ENCODE measurements around the gene NAIP. TPM values are rescaled to one million over a fixed set of nuclear protein-coding genes. Genes with fewer than 3 reads are reported as not detected.
"Not testable (repeated sequence)": the region's sequence is repeated elsewhere in the genome, so short reads cannot be mapped to it uniquely, and the experiment has no call there.

The NAIP gene
- polyA plus RNA-seq, 1 donor from 2014 or later = 28.1 TPM

- not testable (repeated sequence) for H3K9ac ChIP-seq (ENCODE audit: low read length); H4K20me1 ChIP-seq (ENCODE audit: insufficient read depth); H3K4me2 ChIP-seq (ENCODE audit: low read length); H3K27ac ChIP-seq (ENCODE audit: low read length); H3K79me2 ChIP-seq (replicated peaks; ENCODE audit: insufficient read depth, low read length); H3K36me3 ChIP-seq (ENCODE audit: insufficient read depth, low read length); H3K9me2 ChIP-seq (ENCODE audit: insufficient read depth, low read length); H2AFZ ChIP-seq (ENCODE audit: low read depth, low read length); H3K27me3 ChIP-seq (ENCODE audit: insufficient read depth, low read depth, low read length); H3K4me3 ChIP-seq (ENCODE audit: low read length); H3K9me3 ChIP-seq (ENCODE audit: low read length); H3F3A ChIP-seq (ENCODE audit: insufficient read depth, low read length, poor library complexity, severe bottlenecking)
These were observed 60.6 kb downstream of the NAIP start for GRCh38 chr5:70964531-70964930.

DNA sequence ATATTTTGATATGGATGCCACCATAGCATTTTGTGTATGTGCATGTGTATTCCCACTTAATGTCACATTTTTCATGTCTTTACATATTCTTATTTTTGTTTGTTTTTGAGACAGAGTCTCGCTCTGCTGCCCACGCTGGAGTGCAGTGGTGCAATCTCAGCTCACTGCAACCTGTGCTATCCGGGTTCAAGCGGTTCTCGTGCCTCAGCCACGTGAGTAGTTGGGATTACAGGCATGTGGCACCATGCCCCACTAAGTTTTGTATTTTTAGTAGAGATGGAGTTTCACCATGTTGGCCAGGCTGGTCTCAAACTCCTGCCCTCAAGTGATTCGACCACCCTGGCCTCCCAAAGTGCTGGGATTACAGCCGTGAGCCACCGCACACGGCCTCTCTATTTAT, 72.1 kb downstream of the NAIP start:
- H2AFZ ChIP-seq (ENCODE audit: low read depth, low read length); H3K27ac ChIP-seq (ENCODE audit: low read length); H3K4me2 ChIP-seq (ENCODE audit: low read length); H3K9me3 ChIP-seq (ENCODE audit: low read length); H3K4me3 ChIP-seq (ENCODE audit: low read length); H3K36me3 ChIP-seq (ENCODE audit: insufficient read depth, low read length); H4K20me1 ChIP-seq (ENCODE audit: insufficient read depth); H3K9me2 ChIP-seq (ENCODE audit: insufficient read depth, low read length); H3K27me3 ChIP-seq (ENCODE audit: insufficient read depth, low read depth, low read length); H3F3A ChIP-seq (ENCODE audit: insufficient read depth, low read length, poor library complexity, severe bottlenecking); H3K9ac ChIP-seq (ENCODE audit: low read length); H3K79me2 ChIP-seq (replicated peaks; ENCODE audit: insufficient read depth, low read length): not testable (repeated sequence)

DNA sequence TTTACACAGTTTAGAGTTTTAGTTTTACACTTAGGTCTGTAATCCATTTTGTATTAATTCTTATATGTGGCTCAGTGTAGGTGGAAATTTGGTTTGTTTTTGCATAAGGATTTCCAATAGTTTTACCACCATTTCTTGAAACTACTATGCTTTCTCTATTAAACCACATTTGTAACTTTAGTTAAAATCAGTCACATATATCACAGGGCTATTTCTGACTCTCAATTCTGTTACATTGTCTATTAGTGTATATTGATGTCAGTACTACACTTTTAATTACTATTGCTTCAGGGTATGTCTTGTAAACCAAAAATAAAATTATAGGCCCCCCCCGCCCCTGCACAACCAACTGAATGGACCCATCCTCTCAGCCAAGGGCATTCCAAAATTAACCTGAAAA, 92.6 kb downstream of the NAIP start:
- H4K20me1 ChIP-seq (ENCODE audit: insufficient read depth); H3K4me2 ChIP-seq (ENCODE audit: low read length); H3K27ac ChIP-seq (ENCODE audit: low read length); H3K36me3 ChIP-seq (ENCODE audit: insufficient read depth, low read length); H3K27me3 ChIP-seq (ENCODE audit: insufficient read depth, low read depth, low read length); H3K9ac ChIP-seq (ENCODE audit: low read length); H3K9me2 ChIP-seq (ENCODE audit: insufficient read depth, low read length); H3F3A ChIP-seq (ENCODE audit: insufficient read depth, low read length, poor library complexity, severe bottlenecking); H3K79me2 ChIP-seq (replicated peaks; ENCODE audit: insufficient read depth, low read length); H3K4me3 ChIP-seq (ENCODE audit: low read length); H2AFZ ChIP-seq (ENCODE audit: low read depth, low read length); H3K9me3 ChIP-seq (ENCODE audit: low read length): not testable (repeated sequence)

GRCh38 chr5:70931709-70932368, 93.3 kb downstream of the NAIP start:
- H3K4me3 ChIP-seq (ENCODE audit: low read length); H3K9me3 ChIP-seq (ENCODE audit: low read length); H3K9ac ChIP-seq (ENCODE audit: low read length); H3K36me3 ChIP-seq (ENCODE audit: insufficient read depth, low read length); H3K79me2 ChIP-seq (replicated peaks; ENCODE audit: insufficient read depth, low read length); H4K20me1 ChIP-seq (ENCODE audit: insufficient read depth); H3K9me2 ChIP-seq (ENCODE audit: insufficient read depth, low read length); H2AFZ ChIP-seq (ENCODE audit: low read depth, low read length); H3K27me3 ChIP-seq (ENCODE audit: insufficient read depth, low read depth, low read length); H3K27ac ChIP-seq (ENCODE audit: low read length); H3K4me2 ChIP-seq (ENCODE audit: low read length); H3F3A ChIP-seq (ENCODE audit: insufficient read depth, low read length, poor library complexity, severe bottlenecking): not testable (repeated sequence)

DNA sequence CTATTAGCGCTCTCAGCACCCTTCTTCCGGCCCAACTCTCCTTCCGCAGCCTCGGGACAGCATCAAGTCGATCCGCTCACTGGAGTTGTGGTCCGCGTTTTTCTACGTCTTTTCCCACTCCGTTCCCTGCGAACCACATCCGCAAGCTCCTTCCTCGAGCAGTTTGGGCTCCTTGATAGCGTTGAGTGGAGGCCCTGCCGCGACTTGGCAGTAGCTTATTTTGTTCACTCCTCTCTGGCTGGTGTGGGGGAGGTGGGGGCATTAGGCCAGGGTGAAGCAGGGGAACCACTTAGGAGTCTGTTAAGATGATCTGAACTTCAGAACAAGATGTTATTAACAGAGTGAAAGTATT, 100.0 kb downstream of the NAIP start:
- not testable (repeated sequence) for H3F3A ChIP-seq (ENCODE audit: insufficient read depth, low read length, poor library complexity, severe bottlenecking); H2AFZ ChIP-seq (ENCODE audit: low read depth, low read length); H3K4me2 ChIP-seq (ENCODE audit: low read length); H3K27ac ChIP-seq (ENCODE audit: low read length); H3K9ac ChIP-seq (ENCODE audit: low read length); H3K9me2 ChIP-seq (ENCODE audit: insufficient read depth, low read length); H3K79me2 ChIP-seq (replicated peaks; ENCODE audit: insufficient read depth, low read length); H3K27me3 ChIP-seq (ENCODE audit: insufficient read depth, low read depth, low read length); H4K20me1 ChIP-seq (ENCODE audit: insufficient read depth); H3K36me3 ChIP-seq (ENCODE audit: insufficient read depth, low read length); H3K4me3 ChIP-seq (ENCODE audit: low read length); H3K9me3 ChIP-seq (ENCODE audit: low read length)

Other genes with a start within 250 kb of the NAIP start
- gene SERF1A, start 124.7 kb downstream of the NAIP start, polyA plus RNA-seq = 20.5 and 26.2 TPM in 2 replicates
- 63.1 and 77.0 TPM in 2 replicates for gene SMN1, start 100.3 kb downstream of the NAIP start, polyA plus RNA-seq
- 25.8 and 32.5 TPM in 2 replicates for gene GTF2H2, start 42.3 kb upstream of the NAIP start, polyA plus RNA-seq

All from neural cell (in vitro differentiated cells).